GM23338 (cell line): ENCODE data around the gene PHTF2. TPM values are rescaled to one million over a fixed set of nuclear protein-coding genes. Genes with fewer than 3 reads are reported as not detected.

ENCODE experiments used
- ATAC-seq: fragments of 200-7000 bp; cut with Tn5 transposase; 3 replicates; pipeline ENCODE4 v1.9.1; 2020
- DNase-seq: peaks from one replicate; pipeline ENCODE4 v3.0.0-alpha.2; 2015; ENCODE audit warnings: low spot score
- H2AFZ ChIP-seq: fragments of 200-600 bp; sonication (generic); 2 replicates; pipeline ENCODE4 v1.8.0; 2016; ENCODE audit warnings: antibody characterized with exemption, mild to moderate bottlenecking, moderate library complexity
- H3F3A ChIP-seq: fragments of 200-600 bp; sonication (generic); replicated peaks from 2 replicates; pipeline ENCODE4 v1.8.0; 2017; ENCODE audit warnings: antibody characterized with exemption, mixed run types, low read depth
- H3K27ac ChIP-seq: fragments of 200-600 bp; sonication (generic); 2 replicates; pipeline ENCODE4 v1.6.1; 2016; ENCODE audit warnings: low read depth
- H3K27me3 ChIP-seq: fragments of 200-600 bp; sonication (generic); 2 replicates; pipeline ENCODE4 v1.8.0; 2016; ENCODE audit warnings: mild to moderate bottlenecking, mixed run types, moderate library complexity; ENCODE audit not compliant: insufficient read depth
- H3K36me3 ChIP-seq: fragments of 200-600 bp; sonication (generic); 2 replicates; pipeline ENCODE4 v1.8.0; 2016; ENCODE audit warnings: mild to moderate bottlenecking; ENCODE audit not compliant: insufficient read depth
- H3K4me1 ChIP-seq: fragments of 200-600 bp; sonication (generic); 2 replicates; pipeline ENCODE4 v1.8.0; 2016; ENCODE audit warnings: mild to moderate bottlenecking, moderate library complexity; ENCODE audit not compliant: insufficient read depth
- H3K4me2 ChIP-seq: fragments of 200-600 bp; sonication (generic); 2 replicates; pipeline ENCODE4 v1.7.1; 2017; ENCODE audit warnings: mixed run types
- H3K4me3 ChIP-seq: fragments of 200-600 bp; sonication (generic); 2 replicates; pipeline ENCODE4 v1.6.1; 2016; ENCODE audit warnings: mixed run types
- H3K79me2 ChIP-seq: fragments of 200-600 bp; sonication (generic); replicated peaks from 2 replicates; pipeline ENCODE4 v1.8.0; 2017; ENCODE audit warnings: mild to moderate bottlenecking; ENCODE audit not compliant: insufficient read depth
- H3K9me2 ChIP-seq: fragments of 200-600 bp; sonication (generic); 2 replicates; pipeline ENCODE4 v1.8.0; 2017; ENCODE audit not compliant: insufficient read depth
- H4K20me1 ChIP-seq: fragments of 200-600 bp; sonication (generic); replicated peaks from 2 replicates; pipeline ENCODE4 v1.8.0; 2017; ENCODE audit warnings: mild to moderate bottlenecking; ENCODE audit not compliant: insufficient read depth
- H3K27ac Mint-ChIP-seq: 2 replicates; pipeline ENCODE4 v1.8.0; 2020; ENCODE audit warnings: inconsistent platforms, mild to moderate bottlenecking, moderate library complexity, mixed read lengths
- H3K27me3 Mint-ChIP-seq: 3 replicates; pipeline ENCODE4 v1.8.0; 2022; ENCODE audit warnings: low read depth, mild to moderate bottlenecking, moderate library complexity, mixed read lengths, inconsistent platforms; ENCODE audit not compliant: insufficient read depth, poor library complexity
- H3K36me3 Mint-ChIP-seq: 3 replicates; pipeline ENCODE4 v1.8.0; 2021; ENCODE audit warnings: low read depth, mild to moderate bottlenecking, inconsistent platforms, moderate library complexity, mixed read lengths
- H3K4me1 Mint-ChIP-seq: 3 replicates; pipeline ENCODE4 v1.8.0; 2020; ENCODE audit warnings: mild to moderate bottlenecking, inconsistent platforms, mixed read lengths
- H3K4me3 Mint-ChIP-seq: 3 replicates; pipeline ENCODE4 v1.8.0; 2021; ENCODE audit warnings: moderate library complexity, mild to moderate bottlenecking, inconsistent platforms, mixed read lengths
- H3K9me3 Mint-ChIP-seq: 3 replicates; pipeline ENCODE4 v1.8.0; 2020; ENCODE audit warnings: moderate library complexity, mild to moderate bottlenecking, inconsistent platforms, mixed read lengths
- CTCF ChIP-seq, 2 experiments: fragments of 200-600 bp in 1 of 2; sonication (generic) in 1 of 2; conservative IDR thresholded peaks; 2 replicates each; pipeline versions ENCODE4 v1.5.1 to v1.6.1; 2016 to 2017; ENCODE audit warnings: antibody characterized with exemption in 2 of 2, low read depth in 2 of 2, mild to moderate bottlenecking in 2 of 2, moderate library complexity in 1 of 2
- ETS1 ChIP-seq: IDR thresholded peaks from 2 replicates; pipeline ENCODE4 v1.6.1; 2016; ENCODE audit warnings: antibody characterized with exemption
- EZH2 ChIP-seq: fragments of 200-600 bp; sonication (generic); IDR thresholded peaks from one replicate; pipeline ENCODE4 v1.8.0; 2017; ENCODE audit warnings: antibody characterized with exemption, mild to moderate bottlenecking, low read depth; ENCODE audit not compliant: unreplicated experiment
- EZH2phosphoT487 ChIP-seq: fragments of 200-600 bp; sonication (generic); IDR thresholded peaks from one replicate; pipeline ENCODE4 v1.8.1; 2018; ENCODE audit warnings: antibody characterized with exemption; ENCODE audit not compliant: unreplicated experiment
- JUNB ChIP-seq: IDR thresholded peaks from one replicate; pipeline ENCODE4 v1.6.1; 2016; ENCODE audit warnings: antibody characterized with exemption; ENCODE audit not compliant: unreplicated experiment
- NANOG ChIP-seq: IDR thresholded peaks from 2 replicates; pipeline ENCODE4 v1.6.1; 2016; ENCODE audit warnings: antibody characterized with exemption, borderline replicate concordance
- POLR2AphosphoS5 ChIP-seq: IDR thresholded peaks from 2 replicates; pipeline ENCODE4 v1.6.1; 2016; ENCODE audit warnings: antibody characterized with exemption, low read depth
- REST ChIP-seq: IDR thresholded peaks from one replicate; pipeline ENCODE4 v1.6.1; 2018; ENCODE audit warnings: antibody characterized with exemption; ENCODE audit not compliant: unreplicated experiment
- STAT1 ChIP-seq: IDR thresholded peaks from one replicate; pipeline ENCODE4 v1.6.1; 2016; ENCODE audit warnings: antibody characterized with exemption; ENCODE audit not compliant: unreplicated experiment
- ZNF114 ChIP-seq: fragments of 250-450 bp; sonication (Bioruptor Pico); IDR thresholded peaks from 2 replicates; pipeline ENCODE4 v1.5.0; 2020; ENCODE audit warnings: mild to moderate bottlenecking, moderate library complexity
- ZNF331 ChIP-seq: fragments of 250-450 bp; sonication (Bioruptor Pico); IDR thresholded peaks from 2 replicates; pipeline ENCODE4 v1.5.0; 2020; ENCODE audit warnings: low read depth, mild to moderate bottlenecking, moderate library complexity
- polyA plus RNA-seq: library from polyadenylated mRNA; unstranded; fragments of >200 nt; fragmentation: Nextera tagmentation; extraction: Ambion mirVana; gene quantifications from 2 replicates; pipeline ENCODE4 v1.2.1, GENCODE V29; 2016
- total RNA-seq: library from RNA; depleted of rRNA; stranded (reverse); fragments of >200 nt; shearing (Covaris generic); gene quantifications from 2 replicates; pipeline ENCODE4 v1.2.3, GENCODE V29; 2014

PHTF2 gene
- total and polyA plus RNA-seq, 2 experiments from 2014 or later: 14.6 to 24.1 TPM

GRCh38 chr7:77903597-77903996 is 105.0 kb downstream of the PHTF2 start:
- no peaks in the 10 kb centered on the region for H3K9me2 ChIP-seq
- no peaks in the 10 kb centered on the region for H3K36me3 ChIP-seq
- no peak overlapping the region for H3K27ac ChIP-seq
- no peak overlapping the region for H2AFZ ChIP-seq
- H3K79me2 ChIP-seq: no peaks in the 10 kb centered on the region
- no peak overlapping the region for H3K4me3 Mint-ChIP-seq
- no peaks in the 10 kb centered on the region for H3K36me3 Mint-ChIP-seq
- ATAC-seq (peak; percentile 88), DNase-seq (peak; percentile 50)
- H3K4me3 ChIP-seq: no peak overlapping the region
- H3K27ac Mint-ChIP-seq: no peak overlapping the region
- no peaks in the 10 kb centered on the region for H3K4me1 Mint-ChIP-seq
- no peaks in the 10 kb centered on the region; the same call in 1 of the 2 replicates for H4K20me1 ChIP-seq
- H3F3A ChIP-seq: no peaks in the 10 kb centered on the region
- no peaks in the 10 kb centered on the region for H3K4me1 ChIP-seq
- H3K9me3 Mint-ChIP-seq: no peaks in the 10 kb centered on the region
- H3K27me3 Mint-ChIP-seq: no peaks in the 10 kb centered on the region
- H3K4me2 ChIP-seq: no peak overlapping the region
- TF ChIP-seq CTCF (conservative IDR thresholded peaks at IDR 0.05; ENCODE audit: low read depth in 2 of 2) (peak; percentile 43 to 49), EZH2phosphoT487 (no peak)
- no peaks in the 10 kb centered on the region for H3K27me3 ChIP-seq

- Histone ChIP-seq H3K4me3 (no peak overlapping the region), H3K27ac (no peak overlapping the region), H3K36me3 (no peaks in the 10 kb centered on the region), H3K9me2 (no peaks in the 10 kb centered on the region), H3K27me3 (no peaks in the 10 kb centered on the region), H3K4me1 (no peaks in the 10 kb centered on the region), H3K79me2 (no peaks in the 10 kb centered on the region), H3K4me2 (no peak overlapping the region), H4K20me1 (no peaks in the 10 kb centered on the region; the same call in 1 of the 2 replicates), H3F3A (no peaks in the 10 kb centered on the region), H2AFZ (no peak overlapping the region)
- Mint-ChIP-seq H3K27ac (no peak overlapping the region), H3K36me3 (no peaks in the 10 kb centered on the region), H3K4me3 (no peak overlapping the region), H3K27me3 (no peaks in the 10 kb centered on the region), H3K9me3 (no peaks in the 10 kb centered on the region), H3K4me1 (no peaks in the 10 kb centered on the region)
- ATAC-seq (no peak), DNase-seq (no peak)
- TF ChIP-seq CTCF (conservative IDR thresholded peaks at IDR 0.05; ENCODE audit: low read depth in 2 of 2) (no peak), EZH2 (no peak), STAT1 (no peak), ZNF331 (CRISPR knock-in tag) (no peak), REST (no peak), JUNB (no peak), POLR2AphosphoS5 (no peak), EZH2phosphoT487 (no peak), NANOG (no peak), ZNF114 (CRISPR knock-in tag) (no peak), ETS1 (no peak)
Observed at GRCh38 chr7:77904252-77904651, 105.7 kb downstream of the PHTF2 start.
